K562 (cell line): Measurements from ENCODE around the gene RAI1.
A peak's percentile ranks its signal among the peaks of the same experiment; 100 is the strongest.

ENCODE experiments used
- ATF3 ChIP-seq, 2 experiments: fragments of 450-650 bp in 1 of 2; sonication (generic) in 1 of 2; formaldehyde crosslinking in 1 of 2; IDR thresholded peaks in 1 of 2; conservative IDR thresholded peaks in 1 of 2; 2 replicates each; pipeline versions ENCODE4 v1.6.1 to v1.8.1; 2016 to 2023; ENCODE audit warnings: mild to moderate bottlenecking in 2 of 2, moderate library complexity in 2 of 2, inconsistent platforms in 1 of 2, missing genetic modification reagents in 1 of 2
- CAMTA2 ChIP-seq: fragments of 250-450 bp; sonication (Bioruptor Pico); conservative IDR thresholded peaks from 2 replicates; pipeline ENCODE4 v1.5.1; 2022
- CBFB ChIP-seq: sonication (generic); formaldehyde crosslinking; IDR thresholded peaks from 2 replicates; pipeline ENCODE4 v1.4.0; 2020; ENCODE audit warnings: mild to moderate bottlenecking, missing genetic modification reagents
- EP300 ChIP-seq: IDR thresholded peaks from 2 replicates; pipeline ENCODE4 v1.6.1; 2012; ENCODE audit warnings: low read length, improper control_type of control experiment
- HDAC6 ChIP-seq: IDR thresholded peaks from 2 replicates; pipeline ENCODE4 v1.6.1; 2012; ENCODE audit warnings: low read depth, mild to moderate bottlenecking, control low read depth, inconsistent platforms, low read length, moderate library complexity
- NCOA1 ChIP-seq: fragments of 450-650 bp; IDR thresholded peaks from 2 replicates; pipeline ENCODE4 v1.6.1; 2016; ENCODE audit warnings: low read depth
- PML ChIP-seq: IDR thresholded peaks from 2 replicates; pipeline ENCODE4 v1.6.1; 2012; ENCODE audit warnings: low read length, inconsistent platforms
- POLR2H ChIP-seq: IDR thresholded peaks from 2 replicates; pipeline ENCODE4 v1.6.1; 2016; ENCODE audit warnings: missing genetic modification characterization, low read depth, mild to moderate bottlenecking, control low read depth, missing compliant biosample characterization, moderate library complexity
- SMARCA5 ChIP-seq: fragments of 450-650 bp; IDR thresholded peaks from 2 replicates; pipeline ENCODE4 v1.6.1; 2016
- ZFX ChIP-seq: sonication (generic); formaldehyde crosslinking; IDR thresholded peaks from 2 replicates; pipeline ENCODE4 v1.8.0; 2022; ENCODE audit warnings: mild to moderate bottlenecking, missing genetic modification reagents, moderate library complexity
- TF ChIP-seq, protein P1 (sequence below): fragments of 450-650 bp; IDR thresholded peaks from 2 replicates; pipeline ENCODE4 v1.6.1; 2018; ENCODE audit not compliant: partially characterized antibody
- TF ChIP-seq, protein P2 (sequence below), 3 experiments: IDR thresholded peaks in 2 of 3; conservative IDR thresholded peaks in 1 of 3; 2 replicates each; pipeline ENCODE4 v1.5.1; 2011 to 2012; ENCODE audit warnings: low read length in 3 of 3, mild to moderate bottlenecking in 3 of 3, control low read depth in 2 of 3, improper control_type of control experiment in 1 of 3, inconsistent platforms in 1 of 3, low read depth in 1 of 3, mixed read lengths in 1 of 3, moderate library complexity in 1 of 3; ENCODE audit not compliant: insufficient read depth in 2 of 3
- TF ChIP-seq, protein P3 (sequence below), 2 experiments: fragments of 450-650 bp; formaldehyde crosslinking in 1 of 2; IDR thresholded peaks; 2 replicates each; pipeline versions ENCODE4 v1.4.0 to v1.6.1; 2014 to 2020; ENCODE audit warnings: mild to moderate bottlenecking in 2 of 2, borderline replicate concordance in 1 of 2, low read depth in 1 of 2

DNA sequence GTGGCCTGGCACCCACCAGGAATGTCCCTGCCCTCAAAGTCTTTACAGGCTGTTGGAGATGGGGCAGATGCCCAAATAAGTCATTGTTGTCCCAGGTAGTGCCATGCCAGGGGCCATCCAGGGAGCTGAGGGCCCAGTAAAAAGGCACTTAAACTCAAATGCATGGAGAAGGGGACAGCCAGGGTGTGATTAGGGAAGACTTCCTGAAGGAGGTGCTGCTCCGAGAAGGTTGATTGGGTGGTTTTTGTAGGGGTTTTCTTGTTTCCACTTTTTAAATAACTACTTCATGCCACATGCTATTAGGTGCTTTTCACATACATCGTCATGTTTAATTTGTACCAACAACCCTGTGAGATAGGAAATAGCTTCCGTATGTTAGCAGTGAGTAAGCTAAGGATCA, 66.9 kb downstream of the RAI1 start:
- no peak for TF ChIP-seq HDAC6
- TF ChIP-seq CBFB (CRISPR knock-in tag): no peak
- TF ChIP-seq, protein P1, sequence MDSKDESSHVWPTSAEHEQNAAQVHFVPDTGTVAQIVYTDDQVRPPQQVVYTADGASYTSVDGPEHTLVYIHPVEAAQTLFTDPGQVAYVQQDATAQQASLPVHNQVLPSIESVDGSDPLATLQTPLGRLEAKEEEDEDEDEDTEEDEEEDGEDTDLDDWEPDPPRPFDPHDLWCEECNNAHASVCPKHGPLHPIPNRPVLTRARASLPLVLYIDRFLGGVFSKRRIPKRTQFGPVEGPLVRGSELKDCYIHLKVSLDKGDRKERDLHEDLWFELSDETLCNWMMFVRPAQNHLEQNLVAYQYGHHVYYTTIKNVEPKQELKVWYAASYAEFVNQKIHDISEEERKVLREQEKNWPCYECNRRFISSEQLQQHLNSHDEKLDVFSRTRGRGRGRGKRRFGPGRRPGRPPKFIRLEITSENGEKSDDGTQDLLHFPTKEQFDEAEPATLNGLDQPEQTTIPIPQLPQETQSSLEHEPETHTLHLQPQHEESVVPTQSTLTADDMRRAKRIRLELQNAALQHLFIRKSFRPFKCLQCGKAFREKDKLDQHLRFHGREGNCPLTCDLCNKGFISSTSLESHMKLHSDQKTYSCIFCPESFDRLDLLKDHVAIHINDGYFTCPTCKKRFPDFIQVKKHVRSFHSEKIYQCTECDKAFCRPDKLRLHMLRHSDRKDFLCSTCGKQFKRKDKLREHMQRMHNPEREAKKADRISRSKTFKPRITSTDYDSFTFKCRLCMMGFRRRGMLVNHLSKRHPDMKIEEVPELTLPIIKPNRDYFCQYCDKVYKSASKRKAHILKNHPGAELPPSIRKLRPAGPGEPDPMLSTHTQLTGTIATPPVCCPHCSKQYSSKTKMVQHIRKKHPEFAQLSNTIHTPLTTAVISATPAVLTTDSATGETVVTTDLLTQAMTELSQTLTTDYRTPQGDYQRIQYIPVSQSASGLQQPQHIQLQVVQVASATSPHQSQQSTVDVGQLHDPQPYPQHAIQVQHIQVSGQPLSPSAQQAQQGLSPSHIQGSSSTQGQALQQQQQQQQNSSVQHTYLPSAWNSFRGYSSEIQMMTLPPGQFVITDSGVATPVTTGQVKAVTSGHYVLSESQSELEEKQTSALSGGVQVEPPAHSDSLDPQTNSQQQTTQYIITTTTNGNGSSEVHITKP: no peak
- TF ChIP-seq EP300: no peak
- TF ChIP-seq NCOA1: no peak
- TF ChIP-seq ATF3 (IDR thresholded peaks at IDR 0.05): no peak
- TF ChIP-seq ATF3 (CRISPR knock-in tag; conservative IDR thresholded peaks at IDR 0.05): no peak
- no peak for TF ChIP-seq POLR2H (tag)
- TF ChIP-seq ZFX (CRISPR knock-in tag): no peak
- TF ChIP-seq, protein P2, sequence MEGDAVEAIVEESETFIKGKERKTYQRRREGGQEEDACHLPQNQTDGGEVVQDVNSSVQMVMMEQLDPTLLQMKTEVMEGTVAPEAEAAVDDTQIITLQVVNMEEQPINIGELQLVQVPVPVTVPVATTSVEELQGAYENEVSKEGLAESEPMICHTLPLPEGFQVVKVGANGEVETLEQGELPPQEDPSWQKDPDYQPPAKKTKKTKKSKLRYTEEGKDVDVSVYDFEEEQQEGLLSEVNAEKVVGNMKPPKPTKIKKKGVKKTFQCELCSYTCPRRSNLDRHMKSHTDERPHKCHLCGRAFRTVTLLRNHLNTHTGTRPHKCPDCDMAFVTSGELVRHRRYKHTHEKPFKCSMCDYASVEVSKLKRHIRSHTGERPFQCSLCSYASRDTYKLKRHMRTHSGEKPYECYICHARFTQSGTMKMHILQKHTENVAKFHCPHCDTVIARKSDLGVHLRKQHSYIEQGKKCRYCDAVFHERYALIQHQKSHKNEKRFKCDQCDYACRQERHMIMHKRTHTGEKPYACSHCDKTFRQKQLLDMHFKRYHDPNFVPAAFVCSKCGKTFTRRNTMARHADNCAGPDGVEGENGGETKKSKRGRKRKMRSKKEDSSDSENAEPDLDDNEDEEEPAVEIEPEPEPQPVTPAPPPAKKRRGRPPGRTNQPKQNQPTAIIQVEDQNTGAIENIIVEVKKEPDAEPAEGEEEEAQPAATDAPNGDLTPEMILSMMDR (IDR thresholded peaks at IDR 0.05 in 2 of 3, conservative IDR thresholded peaks at IDR 0.05 in 1 of 3; ENCODE audit: insufficient read depth in 2 of 3, low read depth in 1 of 3, low read length in 3 of 3): peak in 2 of 3 experiments; percentile 34 to 37; a peak in 3 of 6 replicates
- TF ChIP-seq SMARCA5: no peak
- TF ChIP-seq PML: no peak
- no peak for TF ChIP-seq CAMTA2
- TF ChIP-seq, protein P3, sequence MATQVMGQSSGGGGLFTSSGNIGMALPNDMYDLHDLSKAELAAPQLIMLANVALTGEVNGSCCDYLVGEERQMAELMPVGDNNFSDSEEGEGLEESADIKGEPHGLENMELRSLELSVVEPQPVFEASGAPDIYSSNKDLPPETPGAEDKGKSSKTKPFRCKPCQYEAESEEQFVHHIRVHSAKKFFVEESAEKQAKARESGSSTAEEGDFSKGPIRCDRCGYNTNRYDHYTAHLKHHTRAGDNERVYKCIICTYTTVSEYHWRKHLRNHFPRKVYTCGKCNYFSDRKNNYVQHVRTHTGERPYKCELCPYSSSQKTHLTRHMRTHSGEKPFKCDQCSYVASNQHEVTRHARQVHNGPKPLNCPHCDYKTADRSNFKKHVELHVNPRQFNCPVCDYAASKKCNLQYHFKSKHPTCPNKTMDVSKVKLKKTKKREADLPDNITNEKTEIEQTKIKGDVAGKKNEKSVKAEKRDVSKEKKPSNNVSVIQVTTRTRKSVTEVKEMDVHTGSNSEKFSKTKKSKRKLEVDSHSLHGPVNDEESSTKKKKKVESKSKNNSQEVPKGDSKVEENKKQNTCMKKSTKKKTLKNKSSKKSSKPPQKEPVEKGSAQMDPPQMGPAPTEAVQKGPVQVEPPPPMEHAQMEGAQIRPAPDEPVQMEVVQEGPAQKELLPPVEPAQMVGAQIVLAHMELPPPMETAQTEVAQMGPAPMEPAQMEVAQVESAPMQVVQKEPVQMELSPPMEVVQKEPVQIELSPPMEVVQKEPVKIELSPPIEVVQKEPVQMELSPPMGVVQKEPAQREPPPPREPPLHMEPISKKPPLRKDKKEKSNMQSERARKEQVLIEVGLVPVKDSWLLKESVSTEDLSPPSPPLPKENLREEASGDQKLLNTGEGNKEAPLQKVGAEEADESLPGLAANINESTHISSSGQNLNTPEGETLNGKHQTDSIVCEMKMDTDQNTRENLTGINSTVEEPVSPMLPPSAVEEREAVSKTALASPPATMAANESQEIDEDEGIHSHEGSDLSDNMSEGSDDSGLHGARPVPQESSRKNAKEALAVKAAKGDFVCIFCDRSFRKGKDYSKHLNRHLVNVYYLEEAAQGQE (IDR thresholded peaks at IDR 0.05; ENCODE audit: borderline replicate concordance): no peak
- TF ChIP-seq, protein P3 (CRISPR knock-in tag; IDR thresholded peaks at IDR 0.05; ENCODE audit: low read depth): no peak
